ENCODE data around the gene RUSF1.
A peak's percentile ranks its signal among the peaks of the same experiment; 100 is the strongest.
"Not testable (repeated sequence)": the region's sequence is repeated elsewhere in the genome, so short reads cannot be mapped to it uniquely, and the experiment has no call there.

The RUSF1 gene

DNA sequence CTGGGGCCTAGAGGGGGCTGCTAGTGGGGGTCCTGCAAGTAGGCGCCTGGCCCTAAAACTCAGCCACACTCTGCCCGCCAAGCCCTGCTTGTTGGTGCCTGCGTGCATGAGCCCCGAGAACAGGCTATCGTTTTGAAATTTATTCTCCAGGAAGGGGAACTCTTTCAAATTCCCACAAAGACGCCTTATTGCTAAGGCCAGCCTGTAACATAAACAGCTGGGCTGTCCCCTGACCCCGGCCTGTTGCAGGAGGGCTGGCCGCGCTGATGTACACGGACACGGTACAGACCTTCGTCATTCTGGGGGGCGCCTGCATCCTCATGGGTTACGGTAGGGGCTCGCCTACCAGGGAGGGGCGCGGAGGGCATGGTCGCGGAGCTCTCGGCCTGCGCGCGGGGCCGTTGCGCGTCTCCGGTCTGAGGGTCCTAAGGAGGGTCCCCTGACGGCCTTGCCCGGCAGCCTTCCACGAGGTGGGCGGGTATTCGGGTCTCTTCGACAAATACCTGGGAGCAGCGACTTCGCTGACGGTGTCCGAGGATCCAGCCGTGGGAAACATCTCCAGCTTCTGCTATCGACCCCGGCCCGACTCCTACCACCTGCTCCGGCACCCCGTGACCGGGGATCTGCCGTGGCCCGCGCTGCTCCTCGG is 21.0 kb downstream of the RUSF1 start:
- DNase-seq (ENCODE audit: low spot score), result no peak

- no peak for DNase-seq (ENCODE audit: low spot score)
Observed at GRCh38 chr16:31486045-31486444, 22.1 kb downstream of the RUSF1 start.

DNA sequence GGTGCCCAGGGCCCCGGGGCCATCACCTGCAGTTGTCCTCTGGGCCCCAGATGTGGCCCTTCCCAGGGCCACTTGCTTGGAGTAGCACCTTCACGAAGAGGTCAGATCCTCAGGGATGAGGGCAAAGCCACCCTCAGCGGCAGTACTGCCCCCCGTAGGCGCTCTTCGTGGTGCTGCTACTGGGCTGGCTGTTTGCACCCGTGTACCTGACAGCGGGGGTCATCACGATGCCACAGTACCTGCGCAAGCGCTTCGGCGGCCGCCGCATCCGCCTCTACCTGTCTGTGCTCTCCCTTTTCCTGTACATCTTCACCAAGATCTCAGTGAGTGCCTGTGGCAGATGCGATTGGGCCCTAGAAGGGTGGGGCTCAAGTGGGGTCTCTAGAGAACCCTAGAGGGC is 22.6 kb downstream of the RUSF1 start:
- DNase-seq (ENCODE audit: low spot score), result no peak

DNA sequence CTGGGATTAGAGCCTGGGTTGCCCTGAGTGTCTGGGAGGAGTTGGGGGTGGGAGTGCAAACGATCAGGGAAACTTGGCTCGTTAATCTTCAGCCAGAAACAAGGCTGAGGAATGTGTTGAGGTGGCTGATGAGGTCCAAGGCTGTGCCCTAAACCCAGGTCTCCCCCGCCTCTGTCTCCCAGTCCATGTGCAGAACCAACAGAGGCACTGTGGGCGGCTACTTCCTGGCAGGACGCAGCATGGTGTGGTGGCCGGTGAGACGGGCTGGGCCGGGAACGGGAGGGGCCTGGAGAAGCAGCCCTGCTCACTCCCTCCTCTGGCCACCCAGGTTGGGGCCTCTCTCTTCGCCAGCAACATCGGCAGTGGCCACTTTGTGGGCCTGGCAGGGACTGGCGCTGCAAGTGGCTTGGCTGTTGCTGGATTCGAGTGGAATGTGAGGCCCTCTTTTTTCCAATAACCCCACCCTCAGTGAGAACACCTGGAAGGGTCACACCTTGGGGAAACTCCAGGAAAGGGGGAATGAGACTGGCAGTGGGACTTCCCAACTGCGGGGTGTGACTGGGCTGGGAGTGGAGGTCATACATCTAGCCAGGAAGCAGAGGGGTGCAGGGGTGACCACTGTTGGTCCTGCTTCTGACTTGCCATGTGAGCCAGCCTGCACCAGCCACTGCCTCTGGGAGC is 23.6 kb downstream of the RUSF1 start:
- no peak for DNase-seq (ENCODE audit: low spot score)

- DNase-seq (ENCODE audit: low spot score), result not testable (repeated sequence)
Observed at GRCh38 chr16:31484048-31484447, 24.1 kb downstream of the RUSF1 start.

DNA sequence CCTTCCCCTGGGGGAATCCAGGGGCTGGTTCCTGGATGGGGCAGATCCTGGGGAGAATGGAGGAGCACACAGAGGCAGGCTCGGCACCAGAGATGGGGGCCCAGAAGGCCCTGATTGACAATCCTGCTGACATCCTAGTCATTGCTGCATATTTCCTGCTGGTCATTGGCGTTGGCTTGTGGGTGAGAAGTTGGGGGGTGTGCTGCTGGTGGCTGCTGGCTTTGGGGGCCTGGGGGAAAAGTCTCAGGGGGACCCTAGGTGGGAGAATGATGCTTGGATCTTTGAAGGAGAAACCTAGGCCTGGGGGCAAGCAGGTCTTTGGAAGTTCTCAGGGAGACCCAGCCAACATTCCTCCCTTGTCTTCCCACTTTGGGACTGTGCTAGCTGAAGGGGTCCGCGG is 25.1 kb downstream of the RUSF1 start, which contains the start of gene SLC5A2:
SLC5A2 (plus strand) TSS at position 43 of the 400 bp plus-strand sequence; CDS start at position 57, 14 bp downstream.
- DNase-seq (ENCODE audit: low spot score), result no peak

DNA sequence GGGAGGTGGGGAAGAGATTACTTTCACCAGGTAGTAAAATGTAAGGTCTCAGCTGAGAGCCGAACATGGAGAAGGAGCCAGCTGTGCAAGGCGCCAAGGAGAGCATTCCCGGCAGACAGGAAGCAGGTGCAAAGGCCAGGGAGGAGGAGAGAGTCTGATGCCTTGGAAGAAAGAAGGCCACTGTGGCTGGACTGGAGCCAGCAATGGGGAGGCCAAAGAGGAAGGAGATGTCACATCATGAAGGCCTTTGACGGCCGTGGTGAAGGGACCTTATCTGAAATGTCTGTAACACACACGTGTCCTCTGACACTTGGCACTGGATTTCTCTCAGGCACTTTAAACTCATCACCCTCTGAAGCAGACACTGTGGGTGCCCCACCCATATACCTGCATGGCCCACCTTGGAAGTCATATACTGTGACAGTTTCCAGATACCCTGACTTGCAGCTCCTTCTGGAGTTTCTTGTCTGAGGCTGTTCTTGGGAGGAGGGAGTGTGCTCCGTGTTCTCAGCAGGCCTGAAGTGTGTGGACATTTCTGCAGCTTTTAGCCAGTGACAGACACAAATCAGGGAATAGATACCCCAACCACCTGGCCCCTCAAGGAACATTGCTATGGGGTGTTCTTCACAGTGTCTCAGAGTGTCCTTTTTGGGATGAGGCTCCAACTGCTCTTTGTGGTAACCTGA is 27.2 kb downstream of the RUSF1 start:
- DNase-seq (ENCODE audit: low spot score), result no peak

DNA sequence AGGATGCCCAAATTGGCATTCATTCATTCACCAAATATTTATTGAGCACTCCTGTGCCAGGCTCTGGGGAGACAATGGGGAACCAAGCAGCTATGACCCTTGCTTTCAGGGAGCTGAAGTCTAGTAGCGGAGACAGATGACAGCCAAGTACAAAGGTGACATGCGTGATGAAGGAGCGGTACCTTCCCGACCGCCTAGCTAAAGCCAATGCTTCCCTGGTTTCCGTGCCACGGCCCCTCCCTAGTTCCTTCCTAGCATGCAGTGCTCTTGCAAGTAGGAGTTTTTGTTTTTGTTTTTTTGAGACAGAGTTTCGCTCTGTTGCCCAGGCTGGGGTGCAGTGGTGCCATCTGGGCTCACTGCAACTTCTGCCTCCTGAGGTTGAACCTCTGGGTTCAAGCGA is 28.4 kb downstream of the RUSF1 start:
- no peak for DNase-seq (ENCODE audit: low spot score)

- no peak for DNase-seq (ENCODE audit: low spot score)
Observed at GRCh38 chr16:31478956-31479355, 29.2 kb downstream of the RUSF1 start.

GRCh38 chr16:31477220-31478216 is 30.7 kb downstream of the RUSF1 start:
- peak; percentile 42 for DNase-seq (ENCODE audit: low spot score)

GRCh38 chr16:31476303-31477219 is 31.6 kb downstream of the RUSF1 start:
- peak; percentile 56 for DNase-seq (ENCODE audit: low spot score)

GRCh38 chr16:31475946-31476302 is 32.3 kb downstream of the RUSF1 start:
- no peak for DNase-seq (ENCODE audit: low spot score)

- no peak for DNase-seq (ENCODE audit: low spot score)
Observed at GRCh38 chr16:31474773-31475738, 33.1 kb downstream of the RUSF1 start.

DNA sequence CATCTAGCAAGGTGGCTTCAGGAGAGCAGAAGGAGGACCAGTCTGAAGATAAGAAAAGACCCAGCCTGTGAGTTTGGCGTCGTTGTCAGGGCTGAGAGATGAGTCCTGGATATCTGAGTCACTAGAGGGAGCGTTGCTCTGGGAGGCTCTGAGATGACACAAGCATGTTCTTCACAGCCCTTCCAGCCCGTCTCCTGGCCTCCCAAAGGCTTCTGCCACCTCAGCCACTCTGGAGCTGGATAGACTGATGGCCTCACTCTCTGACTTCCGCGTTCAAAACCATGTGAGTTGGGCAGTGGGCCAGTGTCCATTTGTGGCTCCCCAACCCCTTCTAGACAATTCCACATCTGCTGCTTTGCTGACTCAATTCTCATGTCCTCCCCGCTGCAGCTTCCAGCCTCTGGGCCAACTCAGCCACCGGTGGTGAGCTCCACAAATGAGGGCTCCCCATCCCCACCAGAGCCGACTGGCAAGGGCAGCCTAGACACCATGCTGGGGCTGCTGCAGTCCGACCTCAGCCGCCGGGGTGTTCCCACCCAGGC is 33.9 kb downstream of the RUSF1 start:
- no peak for DNase-seq (ENCODE audit: low spot score)

- no peak for DNase-seq (ENCODE audit: low spot score)
Observed at GRCh38 chr16:31473264-31473984, 34.8 kb downstream of the RUSF1 start.

DNA sequence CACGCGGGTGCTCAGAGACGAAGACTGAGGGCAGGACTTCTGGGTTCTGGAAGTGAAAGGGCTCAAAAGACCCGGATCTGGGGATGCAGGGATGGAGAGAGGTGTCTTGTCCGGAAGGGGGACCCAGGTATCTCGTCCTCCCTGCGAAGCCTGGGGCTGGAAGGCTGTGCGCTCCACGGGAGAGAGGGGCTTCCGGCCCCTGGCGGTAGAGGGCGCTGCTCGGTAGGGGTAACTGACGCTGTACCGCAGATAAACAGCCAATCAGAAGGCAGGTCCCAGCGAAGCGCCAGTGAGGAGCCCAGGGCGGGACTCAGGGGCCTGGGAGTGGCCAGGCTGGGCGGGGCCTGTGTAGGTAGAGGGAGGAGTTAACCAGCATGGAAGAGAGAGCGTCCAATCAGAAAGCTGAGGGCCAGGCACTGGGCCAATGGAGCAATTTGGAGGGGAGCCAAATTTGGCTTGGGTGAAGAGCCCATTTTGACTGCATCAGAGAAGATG is 35.4 kb downstream of the RUSF1 start:
- peak; percentile 49 for DNase-seq (ENCODE audit: low spot score)

- peak; percentile 44 for DNase-seq (ENCODE audit: low spot score)
Observed at GRCh38 chr16:31471875-31472708, 36.1 kb downstream of the RUSF1 start, which contains the start of gene TGFB1I1. Gene TGFB1I1 (plus strand): TSS chr16:31472152. CDS start chr16:31472189, 37 bp downstream.
